GM18951 (cell line): ENCODE data around the gene RPS6KB2.
A peak's percentile ranks its signal among the peaks of the same experiment; 100 is the strongest.

Experiments used
- POLR2A ChIP-seq: IDR thresholded peaks from 4 replicates; pipeline ENCODE4 v1.6.1; 2011; ENCODE audit warnings: mild to moderate bottlenecking; ENCODE audit not compliant: insufficient read length, insufficient read depth; ENCODE audit errors: extremely low read depth
- in situ Hi-C: fragments of 300-500 bp; cut with MboI; formaldehyde crosslinking; loops from one replicate; pipeline ENCODE4 v1.12.0; 2022; ENCODE audit warnings: low sequenced_read_pairs, mixed read lengths, inconsistent platforms; ENCODE audit not compliant: unreplicated experiment

The RPS6KB2 gene

GRCh38 chr11:67409781-67410368, 18.4 kb upstream of the RPS6KB2 start:
- no peak for TF ChIP-seq POLR2A
- in situ Hi-C loops = no loop called here

GRCh38 chr11:67410369-67410831, 17.9 kb upstream of the RPS6KB2 start:
- in situ Hi-C loops = no loop called here
- TF ChIP-seq POLR2A = peak; percentile 14

GRCh38 chr11:67410984-67411784, 17.1 kb upstream of the RPS6KB2 start:
- no peak for TF ChIP-seq POLR2A

GRCh38 chr11:67411785-67412152, 16.5 kb upstream of the RPS6KB2 start:
- in situ Hi-C loops = no loop called here
- TF ChIP-seq POLR2A = peak; percentile 14

More at GRCh38 chr11:67410984-67411784, 17.1 kb upstream of the RPS6KB2 start:
- in situ Hi-C loops = no loop called here

- TF ChIP-seq POLR2A = no peak
- in situ Hi-C loops = no loop called here
These were observed 15.7 kb upstream of the RPS6KB2 start for GRCh38 chr11:67412495-67413179.

- TF ChIP-seq POLR2A = no peak
- in situ Hi-C loops = no loop called here
These were observed 14.9 kb upstream of the RPS6KB2 start for GRCh38 chr11:67413266-67413849.

GRCh38 chr11:67415501-67416304, 12.6 kb upstream of the RPS6KB2 start, which contains the start of gene CARNS1:
TSS of gene CARNS1 (plus strand) at chr11:67415678. CDS start at chr11:67416200, 522 bp downstream.
- in situ Hi-C loops = no loop called here
- TF ChIP-seq POLR2A = no peak

- in situ Hi-C loops = no loop called here
These were observed 11.6 kb upstream of the RPS6KB2 start for GRCh38 chr11:67416416-67417335.

GRCh38 chr11:67417425-67417824, 10.9 kb upstream of the RPS6KB2 start:
- in situ Hi-C loops = no loop called here
- no peak for TF ChIP-seq POLR2A

More at GRCh38 chr11:67416416-67417335, 11.6 kb upstream of the RPS6KB2 start:
- TF ChIP-seq POLR2A = no peak

GRCh38 chr11:67418476-67419281, 9.6 kb upstream of the RPS6KB2 start:
- TF ChIP-seq POLR2A = no peak
- in situ Hi-C loops = no loop called here
